Lower lobe of right lung (tissue), 2 donors: ENCODE results near the gene ECEL1. TPM values are rescaled to one million over a fixed set of nuclear protein-coding genes. Genes with fewer than 3 reads are reported as not detected.
A peak's percentile ranks its signal among the peaks of the same experiment; 100 is the strongest.

Experiments
- ATAC-seq, 2 donors: fragments of 200-7000 bp; cut with Tn5 transposase; one replicate each; pipeline ENCODE4 v1.9.1; 2020 to 2022; ENCODE audit warnings: mild to moderate bottlenecking in 2 of 2, moderate library complexity in 2 of 2
- DNase-seq: peaks from one replicate; pipeline ENCODE4 v3.0.0-alpha.2; 2020
- H3K27ac ChIP-seq: fragments of 200-600 bp; one replicate; pipeline ENCODE4 v1.8.0; 2022
- H3K27me3 ChIP-seq: fragments of 200-600 bp; one replicate; pipeline ENCODE4 v1.8.0; 2022; ENCODE audit warnings: low read depth
- H3K36me3 ChIP-seq: fragments of 200-600 bp; one replicate; pipeline ENCODE4 v1.8.0; 2022; ENCODE audit warnings: mild to moderate bottlenecking
- H3K4me1 ChIP-seq: fragments of 200-600 bp; one replicate; pipeline ENCODE4 v1.8.0; 2022
- H3K4me3 ChIP-seq: fragments of 200-600 bp; one replicate; pipeline ENCODE4 v1.8.0; 2022; ENCODE audit warnings: mild to moderate bottlenecking
- H3K9me3 ChIP-seq: fragments of 200-600 bp; one replicate; pipeline ENCODE4 v1.8.0; 2022
- intact Hi-C: fragments of 100-400 bp; cut with DNase I; formaldehyde crosslinking; loops from one replicate; pipeline ENCODE4 v1.11.0; 2022
- total RNA-seq: library from RNA; stranded (reverse); fragmentation: NEBNext Ultra II Directional; extraction: Animal tissue kit (Norgen Biotek cat#: 25700); gene quantifications from one replicate; pipeline ENCODE4 v1.2.1, GENCODE V29; 2021
- TF ChIP-seq, protein P1 (sequence below): fragments of 200-600 bp; IDR thresholded peaks from one replicate; pipeline ENCODE4 v1.8.0; 2022; ENCODE audit warnings: antibody characterized with exemption, mild to moderate bottlenecking
- donor health status: DM: no; HTN: yes; CAD: no; lungs with severe emphysema.

Gene ECEL1
- total RNA-seq, 1 donor from 2014 or later, result 1.0 TPM

DNA sequence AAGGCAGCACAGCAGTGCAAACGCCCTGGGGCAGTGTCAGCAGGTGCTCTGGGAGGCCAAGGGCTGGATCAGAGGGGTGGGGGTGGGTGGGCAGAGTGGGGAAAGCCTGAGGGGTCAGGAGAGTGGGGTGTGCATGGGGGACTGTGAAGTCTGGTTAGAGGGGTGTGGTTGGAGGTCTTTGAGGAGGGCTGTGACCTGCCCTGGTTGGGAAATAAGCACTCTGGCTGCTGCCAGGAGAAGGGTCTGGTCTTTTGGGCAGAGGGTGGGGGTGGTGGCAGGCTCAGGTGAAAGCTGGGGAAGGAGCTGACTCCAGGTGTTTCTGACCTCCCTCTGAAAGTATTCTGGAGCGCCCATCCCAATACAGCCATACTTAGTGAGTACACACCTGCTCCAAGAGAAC lies 27.5 kb downstream of the ECEL1 start:
- Histone ChIP-seq H3K36me3 (no peaks in the 10 kb centered on the region), H3K27ac (no peak overlapping the region), H3K9me3 (no peaks in the 10 kb centered on the region), H3K27me3 (peaks cover 26% of the 10 kb centered on the region), H3K4me3 (no peak overlapping the region), H3K4me1 (no peaks in the 10 kb centered on the region)
- intact Hi-C loops, result no loop called here
- TF ChIP-seq, protein P1, sequence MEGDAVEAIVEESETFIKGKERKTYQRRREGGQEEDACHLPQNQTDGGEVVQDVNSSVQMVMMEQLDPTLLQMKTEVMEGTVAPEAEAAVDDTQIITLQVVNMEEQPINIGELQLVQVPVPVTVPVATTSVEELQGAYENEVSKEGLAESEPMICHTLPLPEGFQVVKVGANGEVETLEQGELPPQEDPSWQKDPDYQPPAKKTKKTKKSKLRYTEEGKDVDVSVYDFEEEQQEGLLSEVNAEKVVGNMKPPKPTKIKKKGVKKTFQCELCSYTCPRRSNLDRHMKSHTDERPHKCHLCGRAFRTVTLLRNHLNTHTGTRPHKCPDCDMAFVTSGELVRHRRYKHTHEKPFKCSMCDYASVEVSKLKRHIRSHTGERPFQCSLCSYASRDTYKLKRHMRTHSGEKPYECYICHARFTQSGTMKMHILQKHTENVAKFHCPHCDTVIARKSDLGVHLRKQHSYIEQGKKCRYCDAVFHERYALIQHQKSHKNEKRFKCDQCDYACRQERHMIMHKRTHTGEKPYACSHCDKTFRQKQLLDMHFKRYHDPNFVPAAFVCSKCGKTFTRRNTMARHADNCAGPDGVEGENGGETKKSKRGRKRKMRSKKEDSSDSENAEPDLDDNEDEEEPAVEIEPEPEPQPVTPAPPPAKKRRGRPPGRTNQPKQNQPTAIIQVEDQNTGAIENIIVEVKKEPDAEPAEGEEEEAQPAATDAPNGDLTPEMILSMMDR, result no peak
- DNase-seq, result peak; percentile 2
- ATAC-seq, result no peak

DNA sequence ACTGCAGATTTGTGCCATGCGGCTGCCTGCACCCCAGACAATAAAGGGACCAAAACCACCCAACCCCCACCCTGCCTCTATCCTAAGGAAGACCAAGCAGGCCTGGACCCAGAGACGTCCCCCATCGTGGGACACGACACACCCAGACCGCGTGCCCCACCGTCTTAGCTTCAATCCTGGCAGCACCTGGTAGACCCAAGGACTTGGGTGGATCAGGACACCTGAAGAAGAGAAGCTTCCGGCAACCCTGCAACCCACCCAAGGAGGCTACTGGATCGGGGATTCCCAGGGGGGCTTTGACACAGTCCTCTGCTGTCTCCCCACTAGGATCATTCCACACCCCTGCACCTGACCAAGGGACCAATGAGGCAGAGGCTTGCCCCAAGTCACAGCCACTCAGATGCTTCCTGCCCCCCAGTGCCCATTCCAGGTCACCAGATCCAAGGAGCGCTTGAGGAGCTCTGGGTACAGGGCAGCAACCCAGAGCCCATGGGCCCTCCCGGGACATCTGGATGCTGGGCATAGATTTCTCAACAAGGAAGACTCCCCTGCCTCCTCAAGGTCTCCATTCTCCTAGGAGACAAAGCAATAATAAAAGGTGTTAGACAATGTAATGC lies 28.1 kb downstream of the ECEL1 start:
- TF ChIP-seq, protein P1, result no peak
- Histone ChIP-seq H3K4me1 (no peaks in the 10 kb centered on the region), H3K27ac (no peak overlapping the region), H3K36me3 (no peaks in the 10 kb centered on the region), H3K9me3 (no peaks in the 10 kb centered on the region), H3K27me3 (peaks cover 26% of the 10 kb centered on the region), H3K4me3 (no peak overlapping the region)
- intact Hi-C loops, result no loop called here
- peak; percentile 22 for DNase-seq
- ATAC-seq, result no peak

DNA sequence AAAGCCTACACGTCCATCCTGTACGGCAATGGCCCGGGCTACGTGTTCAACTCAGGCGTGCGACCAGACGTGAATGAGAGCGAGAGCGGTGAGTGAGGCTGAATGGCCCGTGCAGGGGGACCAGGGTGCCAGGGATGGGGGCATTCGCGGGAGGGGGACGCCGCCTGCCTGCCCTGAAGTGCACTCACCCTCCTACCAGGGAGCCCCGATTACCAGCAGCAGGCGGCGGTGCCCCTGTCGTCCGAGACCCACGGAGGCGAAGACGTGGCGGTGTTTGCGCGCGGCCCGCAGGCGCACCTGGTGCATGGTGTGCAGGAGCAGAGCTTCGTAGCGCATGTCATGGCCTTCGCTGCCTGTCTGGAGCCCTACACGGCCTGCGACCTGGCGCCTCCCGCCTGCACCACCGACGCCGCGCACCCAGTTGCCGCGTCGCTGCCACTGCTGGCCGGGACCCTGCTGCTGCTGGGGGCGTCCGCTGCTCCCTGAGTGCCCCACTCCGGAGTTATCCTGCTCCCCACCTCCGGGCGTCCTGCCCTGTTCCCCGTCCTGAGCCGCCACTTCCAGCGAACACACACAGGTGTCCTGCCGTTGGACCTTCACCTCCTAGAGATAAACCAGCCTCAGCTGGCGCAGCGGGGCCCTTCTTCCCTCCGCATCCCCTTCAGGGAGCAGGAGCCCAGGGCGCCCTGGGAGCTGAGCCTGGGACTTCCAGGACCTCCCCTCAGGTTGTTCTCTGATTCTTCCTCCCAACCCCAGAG lies 28.8 kb downstream of the ECEL1 start:
- Histone ChIP-seq H3K27me3 (peaks cover 26% of the 10 kb centered on the region), H3K27ac (no peak overlapping the region), H3K4me3 (no peak overlapping the region), H3K36me3 (no peaks in the 10 kb centered on the region), H3K9me3 (no peaks in the 10 kb centered on the region), H3K4me1 (no peaks in the 10 kb centered on the region)
- ATAC-seq (no peak), DNase-seq (peak; percentile 38)
- TF ChIP-seq, protein P1, result no peak
- intact Hi-C loops, result no loop called here

DNA sequence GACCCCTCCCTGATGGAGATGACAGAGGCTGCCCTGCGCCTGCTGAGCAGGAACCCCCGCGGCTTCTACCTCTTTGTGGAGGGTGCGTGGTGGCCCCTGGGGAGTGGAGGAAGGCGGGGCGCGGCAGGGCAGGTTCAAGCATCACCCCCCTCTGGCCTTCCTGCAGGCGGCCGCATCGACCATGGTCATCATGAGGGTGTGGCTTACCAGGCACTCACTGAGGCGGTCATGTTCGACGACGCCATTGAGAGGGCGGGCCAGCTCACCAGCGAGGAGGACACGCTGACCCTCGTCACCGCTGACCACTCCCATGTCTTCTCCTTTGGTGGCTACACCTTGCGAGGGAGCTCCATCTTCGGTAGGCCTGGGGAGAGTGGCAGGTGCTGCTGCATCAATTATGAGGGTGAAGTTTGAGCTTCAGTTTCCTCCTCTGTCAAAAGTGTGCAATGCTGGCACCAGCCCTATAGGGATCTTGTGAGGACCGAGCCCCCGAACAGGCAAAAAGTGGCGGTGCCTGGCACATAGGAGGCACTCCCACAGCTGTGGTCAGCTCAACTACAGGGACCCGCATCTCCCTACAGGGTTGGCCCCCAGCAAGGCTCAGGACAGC lies 29.5 kb downstream of the ECEL1 start:
- ATAC-seq (no peak), DNase-seq (peak; percentile 31)
- Histone ChIP-seq H3K27me3 (peaks cover 26% of the 10 kb centered on the region), H3K27ac (no peak overlapping the region), H3K4me3 (no peak overlapping the region), H3K36me3 (no peaks in the 10 kb centered on the region), H3K4me1 (no peaks in the 10 kb centered on the region), H3K9me3 (no peaks in the 10 kb centered on the region)
- TF ChIP-seq, protein P1, result no peak
- intact Hi-C loops, result no loop called here

DNA sequence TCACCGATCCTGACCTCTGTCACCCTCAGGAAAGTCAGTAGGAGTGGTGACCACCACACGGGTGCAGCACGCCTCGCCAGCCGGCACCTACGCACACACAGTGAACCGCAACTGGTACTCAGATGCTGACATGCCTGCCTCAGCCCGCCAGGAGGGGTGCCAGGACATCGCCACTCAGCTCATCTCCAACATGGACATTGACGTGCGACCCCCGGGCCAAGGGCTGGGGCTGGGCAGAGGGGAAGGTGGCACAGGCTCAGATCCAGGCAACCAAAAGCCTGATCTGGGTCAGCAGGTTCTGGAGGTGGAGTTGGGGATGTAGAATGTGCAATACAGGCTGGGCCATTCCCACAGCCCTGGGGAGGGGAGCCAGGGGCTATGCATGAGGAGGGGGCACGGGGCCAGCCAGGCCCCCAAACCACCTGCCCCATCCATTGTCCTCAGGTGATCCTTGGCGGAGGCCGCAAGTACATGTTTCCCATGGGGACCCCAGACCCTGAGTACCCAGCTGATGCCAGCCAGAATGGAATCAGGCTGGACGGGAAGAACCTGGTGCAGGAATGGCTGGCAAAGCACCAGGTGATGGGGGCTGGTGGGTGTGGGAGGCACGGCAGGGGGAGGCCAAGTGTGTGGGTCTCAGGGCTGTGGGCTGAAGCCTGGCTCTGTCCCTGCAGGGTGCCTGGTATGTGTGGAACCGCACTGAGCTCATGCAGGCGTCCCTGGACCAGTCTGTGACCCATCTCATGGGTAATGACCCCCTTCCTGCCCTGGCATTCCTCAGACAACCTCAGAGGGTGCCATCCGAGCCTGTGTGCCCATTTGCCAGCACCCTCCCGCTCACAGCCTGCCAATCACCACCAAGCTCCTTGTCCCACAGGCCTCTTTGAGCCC lies 30.3 kb downstream of the ECEL1 start:
- H3K36me3 ChIP-seq, result no peaks in the 10 kb centered on the region
- ATAC-seq (no peak), DNase-seq (peak; percentile 32)
- no peak overlapping the region for H3K4me3 ChIP-seq
- intact Hi-C loops, result no loop called here
- no peaks in the 10 kb centered on the region for H3K9me3 ChIP-seq
- no peak overlapping the region for H3K27ac ChIP-seq
- TF ChIP-seq, protein P1, result no peak
- no peaks in the 10 kb centered on the region for H3K4me1 ChIP-seq
- peaks cover 26% of the 10 kb centered on the region for H3K27me3 ChIP-seq
